HG02763 (cell line): Measurements from ENCODE around the gene PFKFB3.
"Not testable (repeated sequence)": the region's sequence is repeated elsewhere in the genome, so short reads cannot be mapped to it uniquely, and the experiment has no call there.

ENCODE experiments used
- ATAC-seq: cut with Tn5 transposase; IDR thresholded peaks from one replicate; pipeline ENCODE4 v1.9.1; 2021; ENCODE audit warnings: mild to moderate bottlenecking, moderate library complexity; ENCODE audit not compliant: unreplicated experiment

Gene PFKFB3

DNA sequence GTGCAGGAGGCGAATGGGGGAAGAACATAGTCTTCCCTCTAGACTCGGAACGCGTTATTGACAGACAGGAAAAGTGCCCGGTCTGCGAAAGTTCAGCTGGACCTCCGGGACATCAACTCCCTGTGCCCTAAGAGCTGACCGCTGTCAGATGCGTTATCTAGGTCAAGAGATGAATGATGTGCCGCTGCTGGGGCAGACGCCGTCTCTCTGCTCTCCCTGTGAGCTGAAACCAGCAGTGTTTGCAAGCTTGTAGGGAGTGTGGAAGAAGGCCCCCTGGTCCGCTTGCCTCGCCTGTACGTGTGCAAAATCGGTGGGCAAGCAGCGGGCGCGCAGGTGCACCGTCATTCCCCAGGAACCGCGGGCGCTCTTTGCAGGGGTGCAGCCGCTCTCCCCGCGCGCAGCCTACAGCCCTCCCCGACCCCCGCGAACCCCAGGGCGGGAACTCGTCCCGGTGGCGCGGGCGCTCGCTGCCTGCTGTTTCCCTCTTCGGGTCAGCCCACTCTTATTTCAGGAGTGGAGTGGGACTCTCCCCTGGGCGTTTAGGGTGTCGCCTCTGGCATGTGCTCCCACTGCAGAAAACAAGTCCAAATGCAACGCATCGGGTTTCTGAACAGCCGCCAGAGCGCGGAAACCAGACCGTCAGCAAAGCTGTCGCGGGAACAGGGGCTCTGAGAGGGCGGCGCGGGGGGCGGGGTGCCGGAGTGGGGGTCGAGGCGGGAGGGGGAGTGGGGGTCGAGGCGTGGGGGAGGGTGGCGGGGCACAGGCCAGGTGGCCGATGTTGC lies 1.8 kb upstream of the PFKFB3 start:
- ATAC-seq: no peak

DNA sequence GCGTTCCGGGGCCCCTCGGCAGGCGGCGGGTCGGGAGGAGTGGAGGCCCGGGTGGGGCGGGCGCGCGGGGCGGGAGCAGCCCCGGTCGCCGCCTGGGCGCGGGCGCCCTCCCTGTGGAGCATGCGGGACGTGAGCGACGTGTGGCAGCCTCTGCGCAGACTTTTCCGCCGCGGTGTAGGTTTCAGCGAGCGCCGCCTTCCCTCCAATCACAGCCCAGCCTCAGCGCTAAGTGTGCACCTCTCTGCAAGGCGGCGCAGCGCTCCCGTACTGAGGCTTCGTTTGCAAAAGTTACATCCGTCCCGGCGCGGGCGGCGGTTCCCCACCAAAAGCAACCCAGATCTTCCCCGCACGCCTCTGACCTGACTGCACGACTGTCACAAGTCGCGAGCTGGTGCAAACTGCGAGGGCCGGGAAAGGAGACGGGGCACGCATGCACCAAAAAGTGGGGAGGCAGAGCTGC lies 1.2 kb upstream of the PFKFB3 start:
- peak; percentile 37 for ATAC-seq

DNA sequence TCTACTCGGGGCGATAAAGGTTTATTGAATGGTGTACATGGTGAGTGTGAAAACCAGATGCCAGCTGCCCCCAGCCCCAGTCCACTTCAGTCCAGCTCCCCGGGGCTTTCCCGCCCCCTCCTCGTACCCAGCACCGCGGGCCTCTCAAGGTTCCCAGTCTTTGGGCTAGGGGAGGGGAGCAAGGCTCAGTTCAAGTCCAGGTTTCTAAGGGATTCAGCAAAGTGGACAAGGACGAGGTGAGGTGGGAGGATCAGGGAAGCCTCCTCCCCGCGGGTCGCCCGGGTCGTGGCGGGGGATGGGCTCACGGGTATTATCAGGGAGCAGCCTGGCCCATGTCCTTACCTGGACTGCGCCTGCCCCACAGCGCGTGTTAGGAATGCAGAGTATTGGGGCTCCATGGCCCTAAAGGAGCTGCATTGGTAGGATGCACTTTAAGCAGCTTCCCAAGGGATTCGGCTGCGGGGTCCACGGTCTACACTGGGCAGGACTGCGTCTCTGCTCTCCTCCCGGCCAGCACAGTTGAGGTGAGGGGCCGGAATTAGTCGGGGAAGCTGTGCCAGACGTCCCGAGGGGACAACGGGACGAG lies 541 bp upstream of the PFKFB3 start:
- no peak for ATAC-seq

DNA sequence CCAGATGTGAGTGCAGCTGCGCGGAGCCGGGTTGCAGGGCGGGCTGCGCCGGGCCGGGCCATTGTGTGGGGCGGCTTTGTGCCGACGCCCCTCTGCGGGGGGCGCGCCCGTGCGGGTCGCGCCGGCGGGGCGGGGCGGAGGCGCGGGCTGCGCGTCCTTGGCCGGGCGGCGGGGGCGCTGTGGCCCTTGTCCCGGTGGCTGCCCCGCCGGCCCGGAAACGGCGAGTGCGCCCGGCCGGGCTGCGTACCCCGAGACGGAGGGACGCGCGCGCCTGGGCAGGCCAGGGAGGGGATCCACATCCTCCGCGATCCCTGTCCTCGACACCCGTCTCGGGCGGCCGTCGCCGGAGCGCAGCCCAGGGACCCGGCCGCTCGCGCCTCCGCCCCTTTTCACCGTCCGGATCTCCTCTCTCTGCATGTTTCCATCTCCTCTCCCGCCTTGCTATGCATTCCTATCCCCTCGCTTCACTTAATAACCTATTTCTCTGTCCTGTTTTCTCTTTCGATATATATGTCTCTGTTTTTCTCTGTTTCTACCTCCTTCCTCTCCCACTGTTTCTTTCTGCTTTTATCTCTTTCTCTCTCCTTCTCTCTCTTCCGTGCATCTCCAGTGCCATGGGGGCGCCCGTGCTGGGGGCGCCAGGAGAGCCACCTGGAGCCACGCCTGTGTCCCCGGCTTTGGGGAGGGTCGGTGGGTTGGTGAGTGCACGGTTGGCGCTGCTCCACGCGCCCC lies 765 bp downstream of the PFKFB3 start:
- peak; percentile 37 for ATAC-seq

DNA sequence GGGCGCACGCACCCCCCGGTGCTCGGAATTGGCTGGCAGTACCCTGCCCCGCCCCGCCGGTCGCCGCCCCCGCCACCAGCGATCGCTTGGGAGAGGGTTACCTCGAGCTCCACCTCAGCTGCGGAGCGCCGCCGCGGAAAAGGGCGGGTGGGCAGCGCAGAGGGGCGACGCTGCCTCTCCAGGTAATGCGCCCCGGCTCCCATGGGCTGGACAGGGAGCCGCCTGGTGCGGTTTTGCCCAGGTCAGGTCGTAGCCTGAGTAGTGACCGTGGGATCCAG lies 1.3 kb downstream of the PFKFB3 start:
- ATAC-seq: no peak

DNA sequence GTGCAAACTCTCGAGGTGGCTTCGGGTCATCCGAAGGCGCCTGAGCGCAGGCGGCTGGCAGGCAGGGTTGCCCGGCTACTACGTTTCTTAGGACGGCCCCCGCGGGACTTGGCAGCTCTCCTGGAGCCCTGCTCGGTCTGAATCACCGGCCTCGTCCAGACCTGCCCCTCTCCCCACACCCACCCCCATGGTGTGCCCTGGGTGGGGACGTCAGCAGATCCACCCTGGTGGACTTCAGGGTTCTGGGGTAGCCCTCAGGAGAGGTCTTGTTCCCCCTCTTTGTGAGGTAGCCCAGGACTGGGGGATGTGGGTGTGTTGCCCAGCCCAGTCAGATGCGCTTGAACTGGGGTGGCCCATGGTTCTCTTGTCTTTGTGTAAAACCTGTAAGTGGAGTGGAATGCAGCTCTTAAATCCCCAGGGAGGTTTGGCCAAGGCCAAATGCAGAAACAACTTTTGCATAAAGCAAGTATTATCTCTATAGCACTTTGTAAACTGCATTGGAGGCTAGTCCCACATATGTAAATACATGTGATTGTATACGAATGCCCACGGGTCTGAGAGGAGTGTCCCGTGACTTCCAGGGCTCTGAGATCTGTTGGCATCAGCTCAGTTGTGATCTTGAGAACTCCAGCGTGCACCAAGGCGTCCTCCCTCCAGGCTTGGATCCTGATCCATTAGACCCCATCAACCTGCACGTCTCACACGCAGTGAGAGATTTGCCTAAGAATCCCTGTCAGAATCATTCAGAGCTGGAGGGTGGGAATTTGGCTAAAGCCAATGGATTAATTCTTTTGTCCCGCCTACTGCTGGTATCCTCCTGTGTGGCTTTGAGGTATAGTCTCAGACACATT lies 1.8 kb downstream of the PFKFB3 start:
- ATAC-seq: no peak

DNA sequence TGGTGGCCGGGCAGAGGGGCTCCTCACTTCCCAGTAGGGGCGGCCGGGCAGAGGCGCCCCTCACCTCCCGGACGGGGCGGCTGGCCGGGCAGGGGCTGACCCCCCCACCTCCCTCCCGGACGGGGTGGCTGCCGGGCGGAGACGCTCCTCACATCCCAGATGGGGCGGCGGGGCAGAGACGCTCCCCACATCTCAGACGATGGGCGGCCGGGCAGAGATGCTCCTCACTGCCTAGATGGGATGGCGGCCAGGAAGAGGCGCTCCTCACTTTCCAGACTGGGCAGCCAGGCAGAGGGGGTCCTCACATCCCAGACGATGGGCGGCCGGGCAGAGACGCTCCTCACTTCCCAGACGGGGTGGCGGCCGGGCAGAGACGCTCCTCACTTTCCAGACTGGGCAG lies 3.8 kb downstream of the PFKFB3 start:
- ATAC-seq: not testable (repeated sequence)

DNA sequence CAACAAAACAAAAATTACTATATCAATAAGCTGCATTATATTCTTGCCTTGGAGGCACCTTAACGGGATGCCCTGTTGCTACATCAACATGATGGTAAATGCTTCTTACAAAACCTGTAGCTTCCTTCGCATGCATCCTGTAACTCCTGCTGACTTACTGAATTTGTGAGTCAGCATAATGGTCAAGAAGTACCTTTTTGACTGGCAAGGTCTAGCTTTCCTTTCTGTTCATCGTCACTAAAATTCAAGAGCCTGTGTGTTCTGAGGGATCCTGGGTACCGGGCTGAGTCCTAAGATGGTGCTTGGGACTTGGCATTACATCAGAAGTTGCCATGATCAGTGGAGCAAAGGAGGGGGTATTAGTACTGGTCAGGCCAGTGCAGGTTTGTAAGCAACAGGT lies 4.9 kb downstream of the PFKFB3 start:
- no peak for ATAC-seq

DNA sequence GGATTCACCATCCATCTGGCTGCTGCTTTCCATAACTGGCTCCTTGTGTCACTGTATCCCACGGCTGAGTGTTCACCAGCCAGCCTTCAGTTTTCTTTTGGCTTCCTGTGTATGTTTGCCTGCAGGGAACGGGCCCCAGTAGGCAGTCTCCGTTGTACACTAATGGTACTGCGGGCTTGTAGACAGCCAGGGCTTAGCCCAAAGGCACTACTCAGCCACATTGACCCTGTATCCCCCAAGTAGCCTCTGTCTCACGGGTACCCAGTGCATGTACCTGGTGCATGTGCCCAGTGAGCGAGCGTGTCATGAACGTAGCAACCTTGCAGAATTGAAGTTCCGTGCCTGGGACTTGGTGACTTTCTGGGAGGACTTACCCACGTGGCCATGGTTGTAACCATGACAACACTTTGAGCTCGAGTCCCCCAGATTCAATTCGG lies 6.1 kb downstream of the PFKFB3 start:
- no peak for ATAC-seq

DNA sequence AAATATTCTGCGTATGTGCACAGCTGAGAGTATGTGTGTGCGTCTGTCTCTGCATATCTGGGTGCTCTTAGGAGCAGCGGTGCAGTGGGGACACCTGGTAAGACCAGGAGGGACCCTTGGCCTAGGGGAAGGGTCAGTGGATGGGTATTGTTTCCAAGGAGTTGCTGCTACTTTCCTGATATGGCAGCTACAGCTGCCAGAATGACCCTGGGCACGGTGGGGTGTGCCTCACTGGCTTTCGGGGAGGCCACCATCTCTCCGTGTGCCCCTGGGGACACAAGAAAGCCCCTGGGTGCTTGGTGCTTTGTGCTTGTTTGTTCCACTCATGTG lies 8.6 kb downstream of the PFKFB3 start:
- ATAC-seq: no peak

DNA sequence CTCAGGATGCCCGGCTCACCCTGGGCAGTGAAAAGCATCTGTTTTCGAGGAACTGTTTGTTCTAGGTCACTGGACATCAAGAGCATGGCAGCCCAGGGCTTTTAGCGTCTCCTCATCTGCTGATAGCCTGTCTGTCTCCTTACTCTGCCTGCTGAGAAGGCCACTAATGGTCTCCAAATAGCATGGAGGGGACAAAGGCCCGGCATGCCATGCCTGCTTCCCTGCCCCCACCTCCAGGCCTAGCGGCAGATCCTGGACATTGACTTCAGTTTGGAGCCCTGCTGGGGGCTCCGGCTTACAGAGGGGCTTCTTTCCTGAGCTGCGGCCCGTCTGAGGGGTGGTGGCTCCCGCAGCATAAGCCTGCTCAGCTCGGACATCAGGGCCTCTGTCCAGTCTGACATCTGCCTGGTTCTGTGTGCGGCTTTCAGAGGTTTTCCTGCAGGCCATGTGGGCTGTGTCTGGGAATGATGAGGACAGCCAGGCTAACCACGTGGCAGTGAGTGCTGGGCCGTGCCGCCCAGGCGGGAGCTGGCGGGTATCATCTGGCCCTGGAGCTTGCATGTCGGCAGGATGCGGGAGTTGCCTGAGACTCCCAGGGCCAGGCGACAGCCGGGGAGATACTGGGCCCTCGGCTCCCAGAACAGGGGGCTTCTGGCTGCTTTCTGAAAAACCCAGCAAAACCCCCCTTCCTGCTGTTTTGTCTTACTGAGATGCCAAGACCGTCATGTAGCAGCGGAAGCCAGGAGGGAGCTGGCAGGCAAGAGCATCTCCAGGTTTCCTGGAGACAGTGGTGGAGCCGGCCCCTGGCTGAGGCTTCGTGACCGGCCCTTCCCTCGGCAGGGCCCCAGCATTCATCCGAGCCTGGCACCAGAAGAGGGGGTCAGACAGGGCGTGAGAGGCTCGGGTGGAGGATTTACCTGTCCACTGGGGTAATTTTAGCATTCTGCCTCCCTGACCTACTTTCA lies 9.2 kb downstream of the PFKFB3 start:
- no peak for ATAC-seq

DNA sequence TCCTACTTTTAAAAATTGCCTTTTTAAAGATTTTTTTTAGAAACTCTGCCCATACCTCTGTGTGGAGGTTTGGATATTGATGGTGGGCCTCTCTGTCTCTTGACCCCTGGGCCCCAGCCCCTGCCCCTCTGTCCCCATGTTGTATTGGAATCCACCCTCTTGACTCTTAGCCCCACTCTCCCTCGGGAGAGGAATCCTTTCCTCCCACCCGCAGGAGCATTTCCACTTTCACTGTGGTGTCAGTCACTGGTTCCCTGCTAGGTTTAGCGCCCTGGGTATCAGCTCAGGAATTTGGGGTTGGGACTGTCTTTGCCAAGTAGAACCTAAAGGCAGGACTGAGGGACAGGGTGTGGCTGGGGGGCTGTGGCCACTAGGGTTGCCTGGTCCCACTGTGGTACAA lies 10.1 kb downstream of the PFKFB3 start:
- no peak for ATAC-seq

DNA sequence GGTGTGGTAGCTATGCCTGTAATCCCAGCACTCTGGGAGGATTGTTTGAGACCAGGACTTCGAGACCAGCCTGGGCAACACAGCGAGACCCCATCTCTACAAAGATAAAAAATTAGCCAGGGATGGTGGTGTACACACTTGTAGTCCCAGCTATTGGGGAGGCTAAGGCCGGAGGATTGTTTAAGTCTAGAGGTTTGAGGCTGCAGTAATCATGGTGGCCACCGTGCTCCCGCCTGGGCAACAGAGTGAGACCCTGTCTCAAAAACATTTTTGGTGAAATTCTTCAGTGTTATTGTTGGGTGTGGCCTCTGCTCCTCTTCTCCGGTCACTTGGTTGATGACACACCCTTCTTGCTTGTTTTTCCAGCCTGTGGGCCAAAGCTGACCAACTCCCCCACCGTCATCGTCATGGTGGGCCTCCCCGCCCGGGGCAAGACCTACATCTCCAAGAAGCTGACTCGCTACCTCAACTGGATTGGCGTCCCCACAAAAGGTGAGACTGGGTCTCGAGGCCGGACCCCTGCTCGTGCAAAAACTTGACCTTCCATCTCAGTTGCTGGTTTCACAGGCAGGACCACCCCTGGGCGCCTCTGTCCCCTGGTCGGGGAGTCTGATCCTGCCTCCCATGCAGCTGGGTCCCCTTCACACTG lies 10.6 kb downstream of the PFKFB3 start:
- ATAC-seq: no peak

DNA sequence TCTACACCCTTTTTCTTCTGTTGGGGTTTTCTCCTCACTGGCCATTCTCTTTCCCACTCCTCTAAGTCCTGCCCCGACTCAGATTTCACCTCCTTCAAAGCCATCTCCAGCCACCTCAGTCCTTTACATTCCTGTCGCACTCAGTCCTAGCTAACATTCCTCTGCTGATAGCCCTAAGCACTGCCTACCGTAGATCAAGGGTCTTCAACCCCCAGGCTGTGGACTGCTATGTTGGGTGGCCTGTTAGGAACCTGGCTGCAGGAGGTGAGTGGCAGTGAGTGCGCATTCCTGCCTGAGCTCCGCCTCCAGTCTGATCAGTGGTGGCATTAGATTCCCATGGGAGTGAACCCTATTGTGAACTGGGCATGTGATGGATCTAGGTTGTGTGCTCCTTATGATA lies 11.2 kb downstream of the PFKFB3 start:
- no peak for ATAC-seq

DNA sequence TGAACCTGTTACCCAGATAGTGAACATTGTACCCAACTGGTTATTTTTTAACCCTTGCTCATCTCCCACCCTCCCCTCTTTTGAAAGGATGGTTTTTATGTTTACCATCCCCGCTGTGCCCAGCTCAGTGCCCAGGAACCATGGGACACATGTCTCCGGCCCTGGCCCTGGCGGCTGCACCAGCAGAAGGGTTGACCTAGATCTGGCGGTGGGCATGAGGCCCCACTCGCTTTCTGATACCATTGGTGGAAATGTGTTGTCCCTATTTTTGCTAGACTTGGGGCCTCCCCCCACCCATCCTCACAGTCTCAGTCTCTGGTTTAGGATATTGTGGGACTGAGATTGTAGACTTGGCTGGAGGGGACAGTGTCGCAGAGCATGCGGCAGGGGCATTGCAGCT lies 11.9 kb downstream of the PFKFB3 start:
- ATAC-seq: no peak

DNA sequence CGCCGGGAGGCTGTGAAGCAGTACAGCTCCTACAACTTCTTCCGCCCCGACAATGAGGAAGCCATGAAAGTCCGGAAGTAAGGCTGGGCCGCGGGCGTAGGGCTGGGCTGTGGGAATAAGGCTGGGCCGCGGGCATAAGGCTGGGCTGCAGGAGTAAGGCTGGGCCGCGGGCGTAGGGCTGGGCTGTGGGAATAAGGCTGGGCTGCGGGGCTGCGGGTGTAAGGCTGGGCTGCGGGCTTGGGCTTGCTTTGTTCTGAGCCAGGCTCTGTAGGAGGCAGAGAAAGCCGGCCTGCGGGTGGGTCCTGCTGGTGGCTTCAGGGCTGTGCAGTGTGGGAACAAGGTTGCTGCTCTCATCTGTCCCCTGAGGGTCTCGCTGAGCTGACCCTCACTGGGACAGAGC lies 12.5 kb downstream of the PFKFB3 start:
- ATAC-seq: no peak

DNA sequence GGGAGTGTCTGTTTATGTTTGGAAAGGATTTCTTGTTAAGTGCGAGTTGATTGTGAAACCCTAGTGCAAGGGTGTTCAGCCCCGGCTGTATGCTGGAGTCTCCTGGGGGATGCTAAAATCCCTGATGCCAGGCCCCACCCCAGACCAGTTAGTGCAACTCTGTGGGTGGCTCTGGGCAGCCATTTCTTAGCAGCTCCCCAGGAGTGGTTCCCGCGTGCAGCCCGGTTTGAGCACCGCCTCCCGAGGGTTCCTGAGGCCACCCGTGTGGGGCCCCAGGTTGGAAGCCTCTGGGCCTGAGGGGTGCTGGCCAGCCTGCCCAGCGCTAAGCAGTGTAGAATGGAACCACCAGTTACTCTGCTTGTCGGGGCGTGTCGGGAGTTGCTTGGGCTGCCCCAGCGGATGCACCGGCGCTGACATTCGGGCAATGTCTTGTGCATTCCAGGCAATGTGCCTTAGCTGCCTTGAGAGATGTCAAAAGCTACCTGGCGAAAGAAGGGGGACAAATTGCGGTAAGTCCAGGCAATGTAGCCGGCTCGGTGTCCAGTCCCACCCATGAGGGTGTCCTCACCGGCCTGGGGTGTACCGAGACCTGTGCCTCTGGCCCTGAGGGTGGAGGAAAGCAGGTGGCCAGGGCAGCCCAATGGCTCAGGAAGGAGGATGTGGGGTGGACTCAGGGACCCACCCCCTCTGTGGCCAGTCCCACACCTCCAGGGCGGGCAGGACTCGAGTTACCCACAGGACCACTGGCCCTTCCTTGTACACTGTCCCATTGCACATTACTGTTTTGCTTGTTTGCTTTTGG lies 13.2 kb downstream of the PFKFB3 start:
- ATAC-seq: no peak

DNA sequence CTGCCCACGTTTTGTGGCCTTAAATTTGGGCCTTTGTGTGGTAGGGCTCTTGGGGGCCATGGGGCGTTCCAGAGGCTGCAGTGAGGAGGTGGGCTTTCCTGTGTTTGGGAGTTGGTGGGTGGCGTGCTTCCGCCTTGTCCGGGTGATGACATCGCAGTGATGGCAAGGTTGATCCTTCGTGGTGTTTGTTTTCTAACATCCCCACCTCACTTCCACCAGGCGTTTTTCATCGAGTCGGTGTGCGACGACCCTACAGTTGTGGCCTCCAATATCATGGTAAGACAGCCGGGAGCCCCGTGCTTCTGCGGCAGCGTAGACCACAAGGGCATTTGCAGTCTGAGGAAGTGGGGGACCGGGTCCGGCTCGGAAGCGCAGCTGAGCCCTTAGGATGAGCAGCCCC lies 14.2 kb downstream of the PFKFB3 start:
- no peak for ATAC-seq

DNA sequence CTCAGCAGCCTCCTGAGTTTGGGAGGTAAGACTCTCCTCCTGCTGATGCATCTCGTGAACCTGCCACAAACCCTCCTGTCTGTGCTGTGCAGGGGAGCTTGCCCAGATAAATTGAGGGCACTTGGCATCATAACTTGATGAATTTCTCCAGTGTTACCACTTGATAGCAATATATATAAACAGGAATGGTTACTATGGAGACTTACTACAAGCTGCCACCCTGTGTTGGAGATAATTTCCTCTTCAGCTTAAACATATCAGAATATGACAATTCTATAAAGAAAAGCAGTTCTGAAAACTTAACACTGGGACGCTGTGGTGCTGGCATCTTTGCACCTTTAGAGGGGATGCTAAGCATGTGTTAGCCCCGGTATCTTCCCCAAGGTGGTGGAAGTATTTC lies 14.9 kb downstream of the PFKFB3 start:
- no peak for ATAC-seq
